HFFc6 (cell line): ENCODE measurements around the gene MAS1. TPM values are rescaled to one million over a fixed set of nuclear protein-coding genes. Genes with fewer than 3 reads are reported as not detected.

Experiments used
- DNase-seq: peaks from one replicate; pipeline ENCODE4 v3.0.0-alpha.2; 2018
- H3K27ac Mint-ChIP-seq: 2 replicates; pipeline ENCODE4 v1.8.0; 2020; ENCODE audit warnings: mild to moderate bottlenecking, mixed read lengths
- H3K27me3 Mint-ChIP-seq: 2 replicates; pipeline ENCODE4 v1.8.0; 2021; ENCODE audit warnings: mild to moderate bottlenecking, moderate library complexity, mixed read lengths; ENCODE audit not compliant: insufficient read depth
- H3K36me3 Mint-ChIP-seq: 2 replicates; pipeline ENCODE4 v1.8.0; 2021; ENCODE audit warnings: low read depth, mixed read lengths
- H3K4me1 Mint-ChIP-seq: 2 replicates; pipeline ENCODE4 v1.8.0; 2020; ENCODE audit warnings: low read depth, mixed read lengths
- H3K4me3 Mint-ChIP-seq: 2 replicates; pipeline ENCODE4 v1.8.0; 2020; ENCODE audit warnings: mild to moderate bottlenecking, moderate library complexity, mixed read lengths
- H3K9me3 Mint-ChIP-seq: 2 replicates; pipeline ENCODE4 v1.8.0; 2020; ENCODE audit warnings: mild to moderate bottlenecking, mixed read lengths
- CTCF ChIP-seq: fragments of 200-600 bp; sonication (generic); IDR thresholded peaks from 2 replicates; pipeline ENCODE4 v1.5.0; 2021; ENCODE audit warnings: antibody characterized with exemption, mild to moderate bottlenecking
- total RNA-seq, 6 experiments: library from RNA; stranded (reverse); fragmentation: NEBNext Ultra II Directional; extraction: Animal tissue kit (Norgen Biotek cat#: 25700); gene quantifications; 2 replicates in 1 of 6; 3 replicates in 5 of 6; pipeline ENCODE4 v1.2.3, GENCODE V29; 2021

The MAS1 gene
- total RNA-seq, 6 experiments from 2014 or later, result not detected

- Mint-ChIP-seq H3K4me3 (no peak overlapping the region), H3K4me1 (no peaks in the 10 kb centered on the region), H3K36me3 (peaks cover 14% of the 10 kb centered on the region), H3K27ac (no peak overlapping the region), H3K9me3 (no peaks in the 10 kb centered on the region), H3K27me3 (peaks cover 58% of the 10 kb centered on the region)
- no peak for TF ChIP-seq CTCF
- no peak for DNase-seq
Measured at GRCh38 chr6:159908979-159909378, 18.2 kb downstream of the MAS1 start.

GRCh38 chr6:159910342-159910741 is 19.6 kb downstream of the MAS1 start:
- TF ChIP-seq CTCF, result no peak
- H3K27me3 Mint-ChIP-seq, result peaks cover 65% of the 10 kb centered on the region
- H3K36me3 Mint-ChIP-seq, result peaks cover 14% of the 10 kb centered on the region
- H3K4me1 Mint-ChIP-seq, result no peaks in the 10 kb centered on the region
- no peak for DNase-seq
- H3K9me3 Mint-ChIP-seq, result no peaks in the 10 kb centered on the region
- no peak overlapping the region for H3K4me3 Mint-ChIP-seq
- no peak overlapping the region for H3K27ac Mint-ChIP-seq

GRCh38 chr6:159913375-159913774 is 22.6 kb downstream of the MAS1 start:
- Mint-ChIP-seq H3K27ac (no peak overlapping the region), H3K4me3 (no peak overlapping the region), H3K9me3 (no peaks in the 10 kb centered on the region), H3K27me3 (peaks cover 57% of the 10 kb centered on the region), H3K36me3 (peaks cover 10% of the 10 kb centered on the region; the same call in 1 of the 2 replicates), H3K4me1 (peaks cover 4% of the 10 kb centered on the region)
- no peak for DNase-seq
- no peak for TF ChIP-seq CTCF

GRCh38 chr6:159913862-159914564 is 23.2 kb downstream of the MAS1 start:
- peaks cover 10% of the 10 kb centered on the region; the same call in 1 of the 2 replicates for H3K36me3 Mint-ChIP-seq
- H3K27ac Mint-ChIP-seq, result no peak overlapping the region
- H3K27me3 Mint-ChIP-seq, result peaks cover 52% of the 10 kb centered on the region
- no peaks in the 10 kb centered on the region for H3K9me3 Mint-ChIP-seq
- TF ChIP-seq CTCF, result no peak
- DNase-seq, result no peak
- H3K4me1 Mint-ChIP-seq, result peaks cover 10% of the 10 kb centered on the region
- no peak overlapping the region for H3K4me3 Mint-ChIP-seq

GRCh38 chr6:159914565-159914923 is 23.8 kb downstream of the MAS1 start:
- H3K27ac Mint-ChIP-seq, result no peak overlapping the region
- no peak overlapping the region for H3K4me3 Mint-ChIP-seq
- H3K4me1 Mint-ChIP-seq, result peaks cover 15% of the 10 kb centered on the region
- DNase-seq, result no peak
- H3K36me3 Mint-ChIP-seq, result peaks cover 10% of the 10 kb centered on the region; the same call in 1 of the 2 replicates
- no peaks in the 10 kb centered on the region for H3K9me3 Mint-ChIP-seq
- TF ChIP-seq CTCF, result no peak
- peaks cover 47% of the 10 kb centered on the region for H3K27me3 Mint-ChIP-seq
